H1 (cell line): ENCODE measurements around the gene C17orf113. TPM values are rescaled to one million over a fixed set of nuclear protein-coding genes. Genes with fewer than 3 reads are reported as not detected.

Experiments used
- CTCF ChIA-PET: fragments of 300-600 bp; sonication (Branson Sonifier 250); formaldehyde crosslinking; loops from one replicate; lab custom pipeline; 2021; ENCODE audit not compliant: partially characterized antibody; lab: Charles Lee
- POLR2A ChIA-PET: fragments of 300-600 bp; sonication (Branson Sonifier 250); formaldehyde crosslinking; loops from one replicate; lab custom pipeline; 2021; ENCODE audit warnings: inconsistent platforms; ENCODE audit not compliant: partially characterized antibody; lab: Charles Lee
- DNase-seq, 2 experiments: peaks; one replicate each; pipeline versions ENCODE4 v3.0.0 to v3.0.0-alpha.2; 2010 to 2022; ENCODE audit warnings: low spot score in 2 of 2, low read depth in 1 of 2, mixed read lengths in 1 of 2
- FAIRE-seq: peaks from 2 replicates; lab custom pipeline; 2011; peaks lifted over from hg19 to GRCh38; lab: Jason Lieb, UNC
- H2AFZ ChIP-seq: 2 replicates; pipeline ENCODE4 v1.8.1; 2012; ENCODE audit warnings: low read length, inconsistent platforms
- H2AK5ac ChIP-seq: 2 replicates; pipeline ENCODE4 v1.6.1; 2013; ENCODE audit warnings: low read depth, low read length
- H2BK120ac ChIP-seq: replicated peaks from 2 replicates; pipeline ENCODE3; 2013; ENCODE audit warnings: low read depth, low read length, inconsistent platforms
- H2BK12ac ChIP-seq: 2 replicates; pipeline ENCODE4 v1.6.1; 2013; ENCODE audit warnings: low read depth, low read length
- H2BK15ac ChIP-seq: 2 replicates; pipeline ENCODE4 v1.6.1; 2013; ENCODE audit warnings: low read length
- H2BK20ac ChIP-seq: 2 replicates; pipeline ENCODE4 v1.6.1; 2013; ENCODE audit warnings: low read length
- H2BK5ac ChIP-seq: 2 replicates; pipeline ENCODE4 v1.6.1; 2013; ENCODE audit warnings: low read depth, low read length
- H3K14ac ChIP-seq: 2 replicates; pipeline ENCODE4 v1.6.1; 2013; ENCODE audit warnings: inconsistent platforms; ENCODE audit not compliant: insufficient read length
- H3K18ac ChIP-seq: 2 replicates; pipeline ENCODE4 v1.6.1; 2013; ENCODE audit warnings: low read length; ENCODE audit errors: extremely low read depth
- H3K23ac ChIP-seq: 2 replicates; pipeline ENCODE4 v1.6.1; 2013; ENCODE audit warnings: inconsistent platforms; ENCODE audit not compliant: insufficient read length
- H3K23me2 ChIP-seq: 2 replicates; pipeline ENCODE4 v1.6.1; 2013; ENCODE audit warnings: low read depth, low read length
- H3K27ac ChIP-seq: 2 replicates; pipeline ENCODE4 v1.6.1; 2011; ENCODE audit warnings: low read depth, low read length, inconsistent platforms
- H3K27me3 ChIP-seq, 4 experiments: replicated peaks in 1 of 4; 1 replicate in 1 of 4; 2 replicates in 3 of 4; pipeline versions ENCODE4 v1.6.1 to v1.8.1; 2011 to 2013; ENCODE audit warnings: low read length in 3 of 4, mild to moderate bottlenecking in 3 of 4, inconsistent platforms in 2 of 4, mixed read lengths in 2 of 4, moderate library complexity in 1 of 4; ENCODE audit not compliant: control insufficient read depth in 3 of 4, insufficient read depth in 3 of 4; ENCODE audit errors: extremely low read depth in 1 of 4
- H3K36me3 ChIP-seq, 4 experiments: 2 replicates each; pipeline versions ENCODE4 v1.6.1 to v1.8.1; 2011 to 2013; ENCODE audit warnings: mild to moderate bottlenecking in 4 of 4, low read length in 3 of 4, moderate library complexity in 2 of 4, control low read depth in 1 of 4, inconsistent platforms in 1 of 4; ENCODE audit not compliant: insufficient read depth in 4 of 4, control insufficient read depth in 2 of 4
- H3K4ac ChIP-seq: replicated peaks from 2 replicates; pipeline ENCODE3; 2013; ENCODE audit warnings: low read length, low read depth, mixed read lengths, inconsistent platforms; ENCODE audit not compliant: insufficient read length
- H3K4me1 ChIP-seq, 4 experiments: replicated peaks in 1 of 4; 1 replicate in 1 of 4; 2 replicates in 3 of 4; pipeline versions ENCODE4 v1.6.1 to v1.8.1; 2011 to 2013; ENCODE audit warnings: low read length in 3 of 4, inconsistent platforms in 2 of 4, mixed read lengths in 1 of 4; ENCODE audit not compliant: insufficient read depth in 4 of 4, control insufficient read depth in 3 of 4
- H3K4me2 ChIP-seq, 2 experiments: 2 replicates each; pipeline versions ENCODE4 v1.6.1 to v1.8.1; 2011 to 2013; ENCODE audit warnings: low read depth in 2 of 2, low read length in 2 of 2, control low read depth in 1 of 2, inconsistent platforms in 1 of 2, mild to moderate bottlenecking in 1 of 2; ENCODE audit not compliant: insufficient read depth in 1 of 2
- H3K4me3 ChIP-seq, 4 experiments: fragments of 200-600, 300-600 bp in 1 of 4; sonication (generic), shearing (Covaris generic), sonication (Bioruptor Twin) in 1 of 4; 2 replicates each; pipeline versions ENCODE4 v1.5.1 to v1.8.1; 2011 to 2016; ENCODE audit warnings: low read length in 4 of 4, low read depth in 3 of 4, control low read depth in 2 of 4, inconsistent platforms in 2 of 4, mild to moderate bottlenecking in 2 of 4, mixed read lengths in 1 of 4, moderate library complexity in 1 of 4; ENCODE audit not compliant: insufficient read depth in 2 of 4; ENCODE audit errors: extremely low read depth in 1 of 4
- H3K56ac ChIP-seq: replicated peaks from 2 replicates; pipeline ENCODE3; 2013; ENCODE audit warnings: low read depth, mild to moderate bottlenecking, mixed read lengths, low read length, inconsistent platforms; ENCODE audit not compliant: insufficient read length
- H3K79me1 ChIP-seq: 2 replicates; pipeline ENCODE4 v1.6.1; 2013; ENCODE audit warnings: low read depth, low read length, control low read depth
- H3K79me2 ChIP-seq, 2 experiments: 2 replicates each; pipeline versions ENCODE4 v1.6.1 to v1.8.1; 2012 to 2013; ENCODE audit warnings: low read length in 2 of 2, mild to moderate bottlenecking in 2 of 2, inconsistent platforms in 1 of 2; ENCODE audit not compliant: insufficient read depth in 2 of 2, control insufficient read depth in 1 of 2
- H3K9ac ChIP-seq, 4 experiments: replicated peaks in 1 of 4; 1 replicate in 1 of 4; 2 replicates in 3 of 4; pipeline versions ENCODE4 v1.6.1 to v1.8.1; 2011 to 2013; ENCODE audit warnings: low read depth in 3 of 4, low read length in 3 of 4, control low read depth in 2 of 4, mild to moderate bottlenecking in 2 of 4, moderate library complexity in 2 of 4, inconsistent platforms in 1 of 4; ENCODE audit errors: extremely low read depth in 1 of 4
- H3K9me3 ChIP-seq, 2 experiments: 2 replicates each; pipeline versions ENCODE4 v1.6.1 to v1.8.1; 2012 to 2013; ENCODE audit warnings: mild to moderate bottlenecking in 2 of 2, moderate library complexity in 2 of 2, control low read depth in 1 of 2, inconsistent platforms in 1 of 2, low read depth in 1 of 2, low read length in 1 of 2, mixed read lengths in 1 of 2; ENCODE audit not compliant: insufficient read depth in 2 of 2
- H4K20me1 ChIP-seq, 2 experiments: replicated peaks in 1 of 2; 2 replicates each; pipeline versions ENCODE3 to v1.8.1; 2011 to 2013; ENCODE audit warnings: inconsistent platforms in 2 of 2, low read length in 2 of 2, mild to moderate bottlenecking in 1 of 2; ENCODE audit not compliant: insufficient read depth in 2 of 2, control insufficient read depth in 1 of 2
- H4K5ac ChIP-seq: 2 replicates; pipeline ENCODE4 v1.6.1; 2013; ENCODE audit warnings: low read length, low read depth, mixed read lengths, inconsistent platforms; ENCODE audit not compliant: insufficient read length
- H4K8ac ChIP-seq: 2 replicates; pipeline ENCODE4 v1.8.0; 2013; ENCODE audit warnings: mild to moderate bottlenecking, moderate library complexity, low read length, inconsistent platforms; ENCODE audit not compliant: insufficient read depth; ENCODE audit errors: extremely low read depth
- H4K91ac ChIP-seq: replicated peaks from 2 replicates; pipeline ENCODE3; 2013; ENCODE audit warnings: low read length, mixed read lengths, inconsistent platforms; ENCODE audit not compliant: insufficient read length
- ASH2L ChIP-seq: fragments of 200-600, 300-600 bp; sonication (generic); IDR thresholded peaks from one replicate; pipeline ENCODE4 v1.7.1; 2017; ENCODE audit warnings: low read length
- BCL11A ChIP-seq, 2 experiments: IDR thresholded peaks; one replicate each; pipeline ENCODE4 v1.6.1; 2011; ENCODE audit warnings: low read depth in 2 of 2, low read length in 2 of 2, mild to moderate bottlenecking in 2 of 2
- BRCA1 ChIP-seq: IDR thresholded peaks from 2 replicates; pipeline ENCODE4 v1.6.1; 2012; ENCODE audit warnings: low read depth, low read length, improper control_type of control experiment
- CBX8 ChIP-seq: fragments of 300-800, 300-1000 bp; sonication (generic); IDR thresholded peaks from 2 replicates; pipeline ENCODE4 v1.7.1; 2016; ENCODE audit warnings: low read depth, low read length, borderline replicate concordance
- CEBPB ChIP-seq: IDR thresholded peaks from 2 replicates; pipeline ENCODE4 v1.6.1; 2012; ENCODE audit warnings: low read depth, low read length
- POLR2A ChIP-seq, 2 experiments: IDR thresholded peaks; 1 replicate in 1 of 2; 2 replicates in 1 of 2; pipeline ENCODE4 v1.6.1; 2011; ENCODE audit warnings: low read depth in 2 of 2, low read length in 2 of 2, mild to moderate bottlenecking in 2 of 2; ENCODE audit errors: control extremely low read depth in 1 of 2
- RAD21 ChIP-seq, 2 experiments: IDR thresholded peaks in 1 of 2; conservative IDR thresholded peaks in 1 of 2; 2 replicates each; pipeline ENCODE4 v1.6.1; 2011; ENCODE audit warnings: low read depth in 2 of 2, low read length in 2 of 2, improper control_type of control experiment in 1 of 2, inconsistent platforms in 1 of 2, mild to moderate bottlenecking in 1 of 2, moderate library complexity in 1 of 2
- TAF1 ChIP-seq: IDR thresholded peaks from 2 replicates; pipeline ENCODE4 v1.6.1; 2011; ENCODE audit warnings: mild to moderate bottlenecking, low read depth, low read length
- TAF7 ChIP-seq: optimal IDR thresholded peaks from 2 replicates; pipeline ENCODE3; 2011; ENCODE audit warnings: low read depth, mild to moderate bottlenecking, inconsistent platforms, low read length, moderate library complexity, borderline replicate concordance
- WGBS, 2 experiments: shearing (Covaris generic) in 1 of 2; methylation state at CpG; one replicate each; pipeline versions ENCODE4 v1.1.6 to v1.1.7; 2013 to 2015; ENCODE audit warnings: low lambda C conversion rate in 2 of 2, mixed read lengths in 2 of 2, inconsistent platforms in 1 of 2, low coverage in 1 of 2, missing lambda C conversion rate in 1 of 2; ENCODE audit not compliant: insufficient replicate concordance in 2 of 2, insufficient coverage in 1 of 2, insufficient read length in 1 of 2; ENCODE audit errors: extremely low coverage in 1 of 2, missing lambda C conversion rate in 1 of 2; 5-methylcytosine and 5-hydroxymethylcytosine counted together
- polyA plus RNA-seq, 7 experiments: library from polyadenylated mRNA; depleted of rRNA in 3 of 7; stranded (reverse) in 5 of 7; unstranded in 2 of 7; fragments of >200 nt in 5 of 7; fragments of 200-250 nt in 2 of 7; gene quantifications; 1 replicate in 5 of 7; 2 replicates in 1 of 7; 4 replicates in 1 of 7; pipeline versions ENCODE4 v1.2.1 to v1.2.3, GENCODE V29; 2011 to 2013; ENCODE audit warnings: missing spikeins in 2 of 7, mixed read lengths in 2 of 7
- total RNA-seq: library from RNA; stranded (reverse); fragmentation: NEBNext Ultra II Directional; extraction: Animal tissue kit (Norgen Biotek cat#: 25700); gene quantifications from 2 replicates; pipeline ENCODE4 v1.2.1, GENCODE V29; 2021

C17orf113 gene
- total and polyA plus RNA-seq, 2 of the 8 experiments (the other 6 are each of a cell fraction or from before 2014, with no cell fraction given): 1.0 to 1.4 TPM

DNA sequence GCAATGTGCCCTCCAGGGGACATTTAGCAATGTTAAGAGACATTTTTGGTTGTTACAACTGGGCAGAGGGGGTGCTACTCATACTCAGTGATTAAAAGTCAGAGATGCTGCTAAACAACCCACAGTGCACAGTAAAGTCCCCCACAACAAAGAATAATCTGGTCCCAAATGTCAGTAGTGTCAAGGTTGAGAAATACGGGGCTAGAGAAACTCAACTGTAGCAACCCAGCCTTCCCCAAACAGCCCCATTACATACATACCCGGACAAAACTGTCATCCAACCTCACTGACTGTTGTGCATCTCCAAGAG, 53.6 kb downstream of the C17orf113 start:
- WGBS, 2 experiments: 93% methylated on average over 2 of the region's 2 CpGs; no CpG with 5 or more reads in 1 of the 2 experiments
- H3K79me1 ChIP-seq: no peaks in the 10 kb centered on the region
- no peak overlapping the region for H3K4me3 ChIP-seq
- H3K27me3 ChIP-seq: no peaks in the 10 kb centered on the region
- H3K23ac ChIP-seq: no peak overlapping the region
- no peak overlapping the region for H2BK15ac ChIP-seq
- H2BK12ac ChIP-seq: no peak overlapping the region
- ChIA-PET CTCF (interaction anchor here (1.9 to 3.0 kb wide), 3 partner anchors 12 to 28 kb away, joined by 5 to 8 read pairs (median 6); no protein-coding TSS in a partner anchor), POLR2A (interaction anchor here (0.7 to 1.0 kb wide), 2 partner anchors 15 to 28 kb away, joined by 3 read pairs; no protein-coding TSS in a partner anchor)
- no peak for DNase-seq
- no peak overlapping the region for H4K91ac ChIP-seq
- H2BK120ac ChIP-seq: no peak overlapping the region
- TF ChIP-seq CEBPB (no peak), RAD21 (IDR thresholded peaks at IDR 0.05 in 1 of 2, conservative IDR thresholded peaks at IDR 0.05 in 1 of 2; ENCODE audit: low read depth in 2 of 2, low read length in 2 of 2) (no peak), TAF1 (no peak), CBX8 (no peak), POLR2A (IDR thresholded peaks at IDR 0.05; ENCODE audit: control extremely low read depth in 1 of 2, low read depth in 2 of 2, low read length in 2 of 2) (no peak), ASH2L (no peak), TAF7 (no peak), BCL11A (IDR thresholded peaks at IDR 0.05; ENCODE audit: low read depth in 2 of 2, low read length in 2 of 2) (no peak), BRCA1 (no peak)
- H3K36me3 ChIP-seq: peaks cover 31 to 90% (median 69%) of the 10 kb centered on the region in 4 experiments
- no peak for FAIRE-seq
- no peak overlapping the region for H4K8ac ChIP-seq
- no peak overlapping the region for H2AK5ac ChIP-seq
- H3K27ac ChIP-seq: no peak overlapping the region
- no peaks in the 10 kb centered on the region for H3K23me2 ChIP-seq
- no peak overlapping the region for H2AFZ ChIP-seq
- no peak overlapping the region for H3K14ac ChIP-seq
- H3K4me2 ChIP-seq: no peak overlapping the region
- no peak overlapping the region for H3K18ac ChIP-seq
- no peak overlapping the region for H4K5ac ChIP-seq
- H3K79me2 ChIP-seq: peaks cover 0 to 12% of the 10 kb centered on the region in 2 experiments; a peak in 2 of 4 replicates
- H2BK5ac ChIP-seq: no peak overlapping the region
- no peak overlapping the region for H3K4ac ChIP-seq
- H3K9me3 ChIP-seq: no peaks in the 10 kb centered on the region
- H3K4me1 ChIP-seq: no peaks in the 10 kb centered on the region
- H3K56ac ChIP-seq: no peak overlapping the region
- H3K9ac ChIP-seq: no peak overlapping the region
- peaks cover 0 to 9% of the 10 kb centered on the region in 2 experiments for H4K20me1 ChIP-seq
- no peak overlapping the region for H2BK20ac ChIP-seq
